GM15510 (cell line): ENCODE results near the gene RASSF4.

Source experiments
- POLR2A ChIP-seq: IDR thresholded peaks from 3 replicates; pipeline ENCODE4 v1.6.1; 2011; ENCODE audit warnings: borderline replicate concordance; ENCODE audit not compliant: insufficient read length; ENCODE audit errors: extremely low read depth

The RASSF4 gene

GRCh38 chr10:44971935-44972757 lies 12.5 kb downstream of the RASSF4 start:
- TF ChIP-seq POLR2A, result no peak

GRCh38 chr10:44972874-44973306 lies 13.3 kb downstream of the RASSF4 start:
- TF ChIP-seq POLR2A, result no peak

GRCh38 chr10:44973323-44974081 lies 13.9 kb downstream of the RASSF4 start:
- TF ChIP-seq POLR2A, result no peak

GRCh38 chr10:44974082-44974627 lies 14.6 kb downstream of the RASSF4 start:
- TF ChIP-seq POLR2A, result no peak

GRCh38 chr10:44974628-44975430 lies 15.2 kb downstream of the RASSF4 start:
- TF ChIP-seq POLR2A, result peak; percentile 45

- no peak for TF ChIP-seq POLR2A
Measured at GRCh38 chr10:44975431-44976331, 16.1 kb downstream of the RASSF4 start.

GRCh38 chr10:44976352-44977198 lies 17.0 kb downstream of the RASSF4 start:
- no peak for TF ChIP-seq POLR2A

GRCh38 chr10:44977287-44978212 lies 17.9 kb downstream of the RASSF4 start:
- no peak for TF ChIP-seq POLR2A

- TF ChIP-seq POLR2A, result no peak
Measured at GRCh38 chr10:44978213-44978569, 18.6 kb downstream of the RASSF4 start.

- TF ChIP-seq POLR2A, result no peak
Measured at GRCh38 chr10:44978570-44979280, 19.1 kb downstream of the RASSF4 start, which contains the start of gene DEPP1. Gene DEPP1, minus strand, starts transcription at chr10:44978809. Its CDS starts 779 bp downstream, at chr10:44978030.
